ENCODE results near the gene TSPAN9.

GRCh38 chr12:3035815-3036702 lies 41.1 kb upstream of the TSPAN9 start:
- TF ChIP-seq, protein P1, sequence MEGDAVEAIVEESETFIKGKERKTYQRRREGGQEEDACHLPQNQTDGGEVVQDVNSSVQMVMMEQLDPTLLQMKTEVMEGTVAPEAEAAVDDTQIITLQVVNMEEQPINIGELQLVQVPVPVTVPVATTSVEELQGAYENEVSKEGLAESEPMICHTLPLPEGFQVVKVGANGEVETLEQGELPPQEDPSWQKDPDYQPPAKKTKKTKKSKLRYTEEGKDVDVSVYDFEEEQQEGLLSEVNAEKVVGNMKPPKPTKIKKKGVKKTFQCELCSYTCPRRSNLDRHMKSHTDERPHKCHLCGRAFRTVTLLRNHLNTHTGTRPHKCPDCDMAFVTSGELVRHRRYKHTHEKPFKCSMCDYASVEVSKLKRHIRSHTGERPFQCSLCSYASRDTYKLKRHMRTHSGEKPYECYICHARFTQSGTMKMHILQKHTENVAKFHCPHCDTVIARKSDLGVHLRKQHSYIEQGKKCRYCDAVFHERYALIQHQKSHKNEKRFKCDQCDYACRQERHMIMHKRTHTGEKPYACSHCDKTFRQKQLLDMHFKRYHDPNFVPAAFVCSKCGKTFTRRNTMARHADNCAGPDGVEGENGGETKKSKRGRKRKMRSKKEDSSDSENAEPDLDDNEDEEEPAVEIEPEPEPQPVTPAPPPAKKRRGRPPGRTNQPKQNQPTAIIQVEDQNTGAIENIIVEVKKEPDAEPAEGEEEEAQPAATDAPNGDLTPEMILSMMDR (IDR thresholded peaks at IDR 0.05): peak; percentile 16 to 52 (median 43)
- TF ChIP-seq POLR2A (IDR thresholded peaks at IDR 0.05): peak in 1 of 2 donors; percentile 25

Data from tibial nerve (tissue), 3 donors.